Endothelial cell (in vitro differentiated cells): ENCODE data around the gene SIGLECL1. TPM values are rescaled to one million over a fixed set of nuclear protein-coding genes. Genes with fewer than 3 reads are reported as not detected.
A peak's percentile ranks its signal among the peaks of the same experiment; 100 is the strongest.

ENCODE experiments used
- DNase-seq: peaks from one replicate; pipeline ENCODE4 v3.0.0; 2021; ENCODE audit warnings: low spot score
- H3K27ac Mint-ChIP-seq: one replicate; pipeline ENCODE4 v1.8.0; 2021; ENCODE audit warnings: mixed read lengths, inconsistent platforms; ENCODE audit not compliant: unreplicated experiment
- H3K27me3 Mint-ChIP-seq: one replicate; pipeline ENCODE4 v1.8.0; 2021; ENCODE audit warnings: mild to moderate bottlenecking, moderate library complexity, mixed read lengths, inconsistent platforms; ENCODE audit not compliant: unreplicated experiment
- H3K36me3 Mint-ChIP-seq: one replicate; pipeline ENCODE4 v1.8.0; 2021; ENCODE audit warnings: mild to moderate bottlenecking, low read depth, mixed read lengths, inconsistent platforms; ENCODE audit not compliant: unreplicated experiment
- H3K4me1 Mint-ChIP-seq: one replicate; pipeline ENCODE4 v1.8.0; 2021; ENCODE audit warnings: mild to moderate bottlenecking, mixed read lengths, inconsistent platforms; ENCODE audit not compliant: unreplicated experiment
- H3K4me3 Mint-ChIP-seq: one replicate; pipeline ENCODE4 v1.8.0; 2021; ENCODE audit warnings: mild to moderate bottlenecking, mixed read lengths, inconsistent platforms; ENCODE audit not compliant: unreplicated experiment
- H3K9me3 Mint-ChIP-seq: one replicate; pipeline ENCODE4 v1.8.0; 2021; ENCODE audit warnings: mixed read lengths, inconsistent platforms; ENCODE audit not compliant: unreplicated experiment
- CTCF ChIP-seq: fragments of 200-600 bp; sonication (generic); IDR thresholded peaks from one replicate; pipeline ENCODE4 v1.5.0; 2021; ENCODE audit warnings: antibody characterized with exemption; ENCODE audit not compliant: unreplicated experiment
- total RNA-seq: library from RNA; stranded (reverse); fragmentation: NEBNext Ultra II Directional; extraction: Animal tissue kit (Norgen Biotek cat#: 25700); gene quantifications from one replicate; pipeline ENCODE4 v1.2.1, GENCODE V29; 2021; ENCODE audit not compliant: unreplicated experiment

SIGLECL1 gene
- total RNA-seq, 1 donor from 2014 or later, result 2.8 TPM

- no peak for TF ChIP-seq CTCF
- peak overlapping the region; percentile 34 for H3K27ac Mint-ChIP-seq
- no peak overlapping the region for H3K4me3 Mint-ChIP-seq
- no peaks in the 10 kb centered on the region for H3K36me3 Mint-ChIP-seq
- no peaks in the 10 kb centered on the region for H3K27me3 Mint-ChIP-seq
- DNase-seq, result no peak
- no peaks in the 10 kb centered on the region for H3K9me3 Mint-ChIP-seq
- H3K4me1 Mint-ChIP-seq, result peaks cover 14% of the 10 kb centered on the region
These were observed 7.6 kb downstream of the SIGLECL1 start for GRCh38 chr19:51258165-51259160.

GRCh38 chr19:51259348-51260245 lies 8.7 kb downstream of the SIGLECL1 start:
- H3K4me1 Mint-ChIP-seq, result peaks cover 14% of the 10 kb centered on the region
- H3K9me3 Mint-ChIP-seq, result no peaks in the 10 kb centered on the region
- H3K27me3 Mint-ChIP-seq, result no peaks in the 10 kb centered on the region
- no peak overlapping the region for H3K27ac Mint-ChIP-seq
- H3K4me3 Mint-ChIP-seq, result no peak overlapping the region
- TF ChIP-seq CTCF, result peak; percentile 67
- H3K36me3 Mint-ChIP-seq, result no peaks in the 10 kb centered on the region
- peak; percentile 66 for DNase-seq

GRCh38 chr19:51263808-51264207 lies 12.9 kb downstream of the SIGLECL1 start:
- no peak for TF ChIP-seq CTCF
- no peaks in the 10 kb centered on the region for H3K36me3 Mint-ChIP-seq
- no peaks in the 10 kb centered on the region for H3K9me3 Mint-ChIP-seq

GRCh38 chr19:51271067-51271466 lies 20.2 kb downstream of the SIGLECL1 start:
- peaks cover 9% of the 10 kb centered on the region for H3K27me3 Mint-ChIP-seq
- no peaks in the 10 kb centered on the region for H3K36me3 Mint-ChIP-seq
- no peak overlapping the region for H3K4me3 Mint-ChIP-seq
- H3K9me3 Mint-ChIP-seq, result no peaks in the 10 kb centered on the region
- H3K4me1 Mint-ChIP-seq, result peaks cover 12% of the 10 kb centered on the region
- DNase-seq, result no peak
- TF ChIP-seq CTCF, result no peak
- no peak overlapping the region for H3K27ac Mint-ChIP-seq

More at GRCh38 chr19:51263808-51264207, 12.9 kb downstream of the SIGLECL1 start:
- no peak for DNase-seq
- Mint-ChIP-seq H3K4me3 (no peak overlapping the region), H3K27me3 (peaks cover 3% of the 10 kb centered on the region), H3K27ac (no peak overlapping the region), H3K4me1 (peaks cover 11% of the 10 kb centered on the region)
